Measurements from ENCODE around the gene NMRK2.

Gene NMRK2

DNA sequence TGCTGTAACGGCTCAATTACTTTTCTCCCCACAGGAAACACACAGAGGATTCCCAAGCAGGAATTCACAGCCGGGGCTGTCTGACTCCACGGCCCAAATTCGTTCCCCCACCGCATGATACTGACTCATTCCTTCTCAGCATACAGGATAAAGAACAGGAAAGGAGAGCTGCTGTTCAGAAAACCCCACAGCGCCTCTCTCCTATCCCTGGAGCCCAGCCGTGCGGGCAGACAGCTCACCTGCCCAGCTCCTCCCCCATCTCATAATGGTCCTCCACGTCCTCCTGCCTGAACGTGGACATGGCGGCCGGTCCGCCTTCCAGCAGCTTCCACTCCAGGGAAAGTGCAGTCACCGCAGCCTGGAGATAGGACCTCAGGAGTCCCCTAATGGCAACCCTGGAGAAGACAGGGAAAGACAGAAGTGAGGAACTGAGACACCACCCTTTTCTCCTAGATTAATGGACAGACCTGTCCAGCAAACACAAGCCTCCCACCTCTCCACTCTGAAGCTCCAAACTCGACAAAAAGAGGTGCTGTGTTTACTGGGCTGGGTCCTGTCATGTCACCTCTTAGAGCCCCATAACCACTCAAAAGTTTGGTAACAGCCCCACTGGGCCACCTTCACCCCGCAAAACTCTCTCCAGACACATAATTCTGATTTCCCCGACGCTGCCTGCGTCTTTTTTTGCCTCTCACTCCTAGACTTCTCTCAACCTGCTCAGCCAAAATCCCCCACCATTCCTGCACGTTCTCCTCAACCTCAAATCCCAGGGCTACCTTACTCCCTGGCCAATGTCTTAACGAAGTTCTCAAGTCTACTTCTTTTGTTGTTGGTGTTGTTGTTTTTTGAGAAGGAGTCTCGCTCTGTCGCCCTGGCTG, 36.8 kb downstream of the NMRK2 start:
- Histone ChIP-seq H3K4me1 (ENCODE audit: control insufficient read depth, low read depth, low read length) (peaks cover 22% of the 10 kb centered on the region), H3K27ac (ENCODE audit: low read length) (peak overlapping the region; percentile 72), H3K36me3 (ENCODE audit: control insufficient read depth, low read depth, low read length) (peaks cover 24% of the 10 kb centered on the region), H3K4me3 (ENCODE audit: low read length) (peak overlapping the region; percentile 89), H3K9me3 (ENCODE audit: control insufficient read depth, low read depth, low read length) (no peaks in the 10 kb centered on the region), H3K9ac (ENCODE audit: low read length) (peak overlapping the region; percentile 88), H3K27me3 (ENCODE audit: control insufficient read depth, insufficient read depth, low read length) (no peaks in the 10 kb centered on the region)

DNA sequence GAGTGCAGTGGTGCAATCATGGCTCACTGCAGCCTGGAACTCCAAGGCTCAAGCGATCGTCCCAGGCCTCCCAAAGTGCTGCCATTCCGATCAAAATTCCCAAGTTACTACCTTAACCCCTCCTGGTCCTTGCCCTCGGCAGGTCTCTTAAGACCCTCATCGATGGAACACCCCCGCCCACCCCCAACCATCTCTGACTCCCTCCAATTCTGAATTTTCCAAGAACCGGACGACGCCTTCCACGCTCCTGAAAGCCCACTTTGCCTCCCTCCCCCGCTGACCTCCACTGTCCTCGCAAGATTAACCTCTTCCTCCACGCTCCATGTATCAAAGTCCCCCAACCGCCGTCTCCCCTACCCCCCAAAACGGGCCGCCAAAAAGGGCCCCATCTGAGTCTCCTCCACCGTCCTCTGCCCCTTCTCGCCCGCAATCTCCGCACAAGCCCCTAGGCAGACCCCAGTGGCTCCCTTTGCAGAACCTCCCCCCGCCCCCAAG, 37.5 kb downstream of the NMRK2 start:
- Histone ChIP-seq H3K4me1 (ENCODE audit: control insufficient read depth, low read depth, low read length) (peaks cover 22% of the 10 kb centered on the region), H3K4me3 (ENCODE audit: low read length) (peak overlapping the region; percentile 89), H3K27ac (ENCODE audit: low read length) (peak overlapping the region; percentile 72), H3K9ac (ENCODE audit: low read length) (peak overlapping the region; percentile 88), H3K36me3 (ENCODE audit: control insufficient read depth, low read depth, low read length) (peaks cover 26% of the 10 kb centered on the region), H3K9me3 (ENCODE audit: control insufficient read depth, low read depth, low read length) (no peaks in the 10 kb centered on the region), H3K27me3 (ENCODE audit: control insufficient read depth, insufficient read depth, low read length) (no peaks in the 10 kb centered on the region)

DNA sequence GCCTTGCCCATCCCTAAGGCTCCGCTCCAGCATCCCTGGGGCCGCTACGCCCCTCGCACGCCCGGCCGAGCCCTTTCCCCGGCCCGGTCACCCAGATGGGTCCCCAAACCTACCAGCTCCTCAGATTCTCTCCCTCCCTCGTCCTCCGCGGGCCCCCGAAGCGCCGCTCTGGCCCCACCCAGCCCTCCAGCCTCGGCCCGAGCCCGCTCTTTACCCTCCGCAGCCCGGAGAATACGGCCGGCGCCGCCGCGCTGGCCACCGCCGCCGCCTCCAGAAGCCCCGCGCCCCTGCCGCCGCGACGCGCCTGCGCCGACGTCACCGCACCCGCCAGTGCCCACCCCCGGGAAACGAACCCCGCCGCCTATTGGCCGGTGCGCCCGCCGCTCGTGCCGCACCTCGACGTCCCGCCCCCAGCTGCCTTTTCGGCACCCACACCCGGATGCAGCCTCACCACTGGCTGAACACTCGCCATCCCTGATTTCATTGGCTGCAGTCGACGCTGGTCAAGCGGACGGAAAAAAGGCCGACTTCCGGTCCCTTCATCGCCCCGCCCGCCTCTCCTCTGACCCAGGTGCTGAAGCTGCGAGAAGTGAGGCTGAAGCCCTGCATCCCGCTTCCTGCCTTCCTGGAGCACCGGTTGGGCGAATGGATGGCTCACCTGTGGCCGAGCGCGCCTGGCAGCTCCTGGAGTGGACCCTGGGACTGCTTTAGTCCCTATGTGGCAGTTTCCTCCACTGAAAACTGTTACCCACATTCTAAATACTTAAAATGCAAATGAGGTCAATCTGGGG, 38.1 kb downstream of the NMRK2 start, which contains the start of gene DAPK3:
Gene DAPK3, minus strand, starts transcription at position 292 of the 791 bp plus-strand sequence. CDS start 1,364 bp downstream, outside the sequence.
- peak within 1 kb of the TSS; percentile 88 for H3K9ac ChIP-seq (ENCODE audit: low read length)
- H3K27me3 ChIP-seq (ENCODE audit: control insufficient read depth, insufficient read depth, low read length): no peaks in the 10 kb centered on the region
- H3K27ac ChIP-seq (ENCODE audit: low read length): peak within 1 kb of the TSS; percentile 72
- H3K4me3 ChIP-seq (ENCODE audit: low read length): peak within 1 kb of the TSS; percentile 89
- H3K4me1 ChIP-seq (ENCODE audit: control insufficient read depth, low read depth, low read length): peaks cover 22% of the 10 kb centered on the region
- H3K9me3 ChIP-seq (ENCODE audit: control insufficient read depth, low read depth, low read length): no peaks in the 10 kb centered on the region
- H3K36me3 ChIP-seq (ENCODE audit: control insufficient read depth, low read depth, low read length): peaks cover 27% of the 10 kb centered on the region

DNA sequence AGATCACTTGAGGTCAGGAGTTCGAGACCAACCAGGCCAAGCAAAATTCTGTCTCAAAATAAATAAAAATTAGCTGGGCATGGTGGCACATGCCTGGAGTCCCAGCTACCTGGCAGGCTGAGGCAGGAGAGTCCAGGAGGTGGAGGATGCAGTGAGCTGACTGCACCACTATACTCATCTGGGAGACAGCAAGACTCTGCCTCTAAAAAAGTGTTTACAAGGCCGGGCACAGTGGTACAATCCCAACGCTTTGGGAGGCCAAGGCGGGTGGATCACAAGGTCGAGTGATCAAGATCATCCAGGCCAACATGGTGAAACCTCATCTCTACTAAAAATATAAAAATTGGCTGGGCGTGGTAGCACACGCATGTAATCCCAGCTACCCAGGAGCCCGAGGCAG, 42.3 kb downstream of the NMRK2 start:
- Histone ChIP-seq H3K4me3 (ENCODE audit: low read length) (no peak overlapping the region), H3K36me3 (ENCODE audit: control insufficient read depth, low read depth, low read length) (peaks cover 54% of the 10 kb centered on the region), H3K9ac (ENCODE audit: low read length) (no peak overlapping the region), H3K27me3 (ENCODE audit: control insufficient read depth, insufficient read depth, low read length) (no peaks in the 10 kb centered on the region), H3K4me1 (ENCODE audit: control insufficient read depth, low read depth, low read length) (no peaks in the 10 kb centered on the region), H3K27ac (ENCODE audit: low read length) (no peak overlapping the region), H3K9me3 (ENCODE audit: control insufficient read depth, low read depth, low read length) (no peaks in the 10 kb centered on the region)

DNA sequence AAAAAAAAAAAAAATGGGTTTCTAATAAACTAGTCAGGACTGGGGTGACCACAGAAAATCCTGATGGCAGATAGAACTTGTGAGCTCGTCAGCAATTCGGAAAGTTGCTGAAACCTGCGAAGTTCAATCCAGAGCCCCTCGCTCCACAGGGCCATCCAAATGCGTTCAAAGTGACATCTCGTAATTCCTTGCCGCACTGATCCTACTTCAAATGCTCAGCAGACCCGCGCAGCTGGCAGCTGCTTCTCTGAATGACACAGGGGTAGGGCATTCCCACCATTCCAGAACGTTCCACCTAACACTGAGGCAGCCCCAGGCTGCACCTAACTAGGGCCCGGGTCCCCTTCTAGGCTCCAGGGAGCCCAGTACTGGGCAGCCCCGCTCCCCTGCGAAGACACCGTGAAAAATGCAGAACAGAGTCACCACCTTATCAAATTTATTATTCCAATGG, 42.8 kb downstream of the NMRK2 start:
- no peak overlapping the region for H3K4me3 ChIP-seq (ENCODE audit: low read length)
- H3K36me3 ChIP-seq (ENCODE audit: control insufficient read depth, low read depth, low read length): peaks cover 60% of the 10 kb centered on the region
- no peaks in the 10 kb centered on the region for H3K9me3 ChIP-seq (ENCODE audit: control insufficient read depth, low read depth, low read length)
- H3K9ac ChIP-seq (ENCODE audit: low read length): no peak overlapping the region
- no peak overlapping the region for H3K27ac ChIP-seq (ENCODE audit: low read length)
- no peaks in the 10 kb centered on the region for H3K27me3 ChIP-seq (ENCODE audit: control insufficient read depth, insufficient read depth, low read length)
- H3K4me1 ChIP-seq (ENCODE audit: control insufficient read depth, low read depth, low read length): no peaks in the 10 kb centered on the region

DNA sequence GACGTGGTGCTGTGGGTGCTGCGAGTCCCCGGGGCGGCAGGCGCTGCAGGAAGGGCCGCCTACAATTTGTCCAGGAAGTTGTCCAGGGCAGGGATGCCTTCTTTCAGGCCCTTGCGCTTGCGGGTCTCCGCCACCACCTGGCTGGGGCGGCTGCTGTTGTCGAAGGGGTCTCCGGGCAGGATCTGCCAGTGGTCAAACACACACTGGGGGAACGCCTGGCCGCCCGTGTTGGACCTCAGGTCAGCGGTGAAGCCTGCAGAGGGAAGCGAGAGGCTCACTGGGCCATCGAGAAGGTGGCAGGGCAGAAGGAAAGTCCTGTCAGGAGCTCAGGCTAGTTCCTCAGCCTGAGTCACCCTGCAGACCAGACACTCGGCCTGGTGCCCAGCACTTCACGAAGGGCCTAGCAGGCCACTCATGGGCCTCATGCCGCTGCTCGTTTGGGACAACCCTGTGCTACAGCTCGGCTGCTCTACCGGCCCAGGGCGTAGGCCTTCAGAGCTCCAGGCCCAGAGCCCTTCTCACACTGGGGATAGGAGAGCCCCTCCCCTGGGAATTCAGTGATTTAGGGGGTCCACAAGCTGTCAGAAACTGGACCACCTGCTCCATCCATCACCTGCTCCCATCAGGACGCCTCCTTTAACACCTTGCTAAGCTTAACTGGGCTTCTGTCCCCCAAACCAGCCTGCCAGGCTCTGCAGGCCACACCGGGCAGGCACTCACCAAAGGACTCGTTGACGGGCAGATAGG, 43.8 kb downstream of the NMRK2 start:
- Histone ChIP-seq H3K27ac (ENCODE audit: low read length) (no peak overlapping the region), H3K36me3 (ENCODE audit: control insufficient read depth, low read depth, low read length) (peaks cover 70% of the 10 kb centered on the region)

DNA sequence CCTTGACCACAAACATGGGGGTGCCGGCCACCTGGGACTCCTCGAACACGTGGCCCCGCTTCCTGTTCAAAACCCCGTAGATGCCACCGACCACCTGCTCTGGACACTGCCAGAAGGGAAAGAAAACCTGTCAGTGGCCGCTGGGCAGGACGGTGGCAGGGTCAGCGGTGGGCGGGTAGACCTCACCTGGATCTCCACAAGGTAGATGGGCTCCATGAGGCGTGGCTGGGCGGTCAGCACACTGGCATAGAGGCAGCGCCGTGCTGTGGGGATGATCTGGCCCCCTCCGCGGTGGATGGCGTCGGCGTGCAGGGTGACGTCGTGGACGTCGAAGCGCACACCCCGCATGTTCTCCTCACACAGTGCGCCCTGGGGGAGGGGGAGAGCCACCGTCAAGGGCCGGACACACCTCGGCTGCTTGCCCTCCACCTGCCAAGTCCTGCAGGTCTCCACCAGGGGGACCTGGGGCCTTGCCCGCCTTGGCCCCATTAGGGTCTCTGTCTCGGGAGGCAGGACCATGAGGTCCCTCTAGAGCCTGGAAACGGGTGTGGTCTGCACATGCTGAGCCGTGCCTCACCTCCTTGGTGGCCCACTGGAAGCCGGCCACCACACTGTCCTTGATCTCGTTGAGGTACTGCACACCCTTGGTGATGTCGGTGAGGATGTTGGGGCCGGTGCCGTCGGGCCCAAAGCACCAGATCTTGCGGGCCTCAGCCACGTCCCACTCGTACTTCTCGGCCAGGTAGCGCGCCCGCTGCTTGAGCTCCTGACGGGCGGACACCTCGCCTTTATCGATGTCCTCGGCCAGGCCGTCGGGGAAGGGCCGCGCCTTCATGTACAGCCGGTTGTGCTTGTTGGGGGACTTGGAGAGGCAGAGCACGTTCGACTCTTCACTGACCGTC, 44.6 kb downstream of the NMRK2 start:
- Histone ChIP-seq H3K4me3 (ENCODE audit: low read length) (no peak overlapping the region), H3K27ac (ENCODE audit: low read length) (no peak overlapping the region), H3K4me1 (ENCODE audit: control insufficient read depth, low read depth, low read length) (no peaks in the 10 kb centered on the region), H3K36me3 (ENCODE audit: control insufficient read depth, low read depth, low read length) (peaks cover 78% of the 10 kb centered on the region), H3K9me3 (ENCODE audit: control insufficient read depth, low read depth, low read length) (no peaks in the 10 kb centered on the region), H3K27me3 (ENCODE audit: control insufficient read depth, insufficient read depth, low read length) (no peaks in the 10 kb centered on the region), H3K9ac (ENCODE audit: low read length) (no peak overlapping the region)

More for the DNA sequence above, 43.8 kb downstream of the NMRK2 start:
- no peaks in the 10 kb centered on the region for H3K4me1 ChIP-seq (ENCODE audit: control insufficient read depth, low read depth, low read length)
- H3K4me3 ChIP-seq (ENCODE audit: low read length): no peak overlapping the region
- H3K9ac ChIP-seq (ENCODE audit: low read length): no peak overlapping the region
- no peaks in the 10 kb centered on the region for H3K9me3 ChIP-seq (ENCODE audit: control insufficient read depth, low read depth, low read length)
- H3K27me3 ChIP-seq (ENCODE audit: control insufficient read depth, insufficient read depth, low read length): no peaks in the 10 kb centered on the region

DNA sequence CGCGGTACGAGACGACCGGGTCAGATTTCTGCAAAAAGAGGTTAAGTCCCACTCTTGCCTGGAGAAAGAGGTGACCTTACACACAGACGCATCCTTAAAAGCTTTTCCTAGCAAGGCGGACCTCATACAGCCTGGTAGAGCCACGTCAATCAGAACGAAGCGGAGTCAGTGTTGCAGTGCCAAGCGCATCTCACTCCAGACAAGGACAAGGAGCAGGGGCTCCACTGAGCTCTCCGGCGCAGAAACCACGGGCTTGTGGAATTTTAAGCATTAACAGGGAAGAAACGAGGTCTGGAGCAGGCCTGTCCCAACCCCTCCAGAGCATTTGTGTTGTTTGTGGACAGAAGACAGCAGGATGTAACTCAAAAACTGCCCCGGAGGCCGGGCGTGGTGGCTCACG, 45.3 kb downstream of the NMRK2 start:
- no peaks in the 10 kb centered on the region for H3K4me1 ChIP-seq (ENCODE audit: control insufficient read depth, low read depth, low read length)
- no peak overlapping the region for H3K27ac ChIP-seq (ENCODE audit: low read length)
- H3K4me3 ChIP-seq (ENCODE audit: low read length): no peak overlapping the region
- H3K9me3 ChIP-seq (ENCODE audit: control insufficient read depth, low read depth, low read length): no peaks in the 10 kb centered on the region
- no peak overlapping the region for H3K9ac ChIP-seq (ENCODE audit: low read length)
- no peaks in the 10 kb centered on the region for H3K27me3 ChIP-seq (ENCODE audit: control insufficient read depth, insufficient read depth, low read length)
- peaks cover 81% of the 10 kb centered on the region for H3K36me3 ChIP-seq (ENCODE audit: control insufficient read depth, low read depth, low read length)

DNA sequence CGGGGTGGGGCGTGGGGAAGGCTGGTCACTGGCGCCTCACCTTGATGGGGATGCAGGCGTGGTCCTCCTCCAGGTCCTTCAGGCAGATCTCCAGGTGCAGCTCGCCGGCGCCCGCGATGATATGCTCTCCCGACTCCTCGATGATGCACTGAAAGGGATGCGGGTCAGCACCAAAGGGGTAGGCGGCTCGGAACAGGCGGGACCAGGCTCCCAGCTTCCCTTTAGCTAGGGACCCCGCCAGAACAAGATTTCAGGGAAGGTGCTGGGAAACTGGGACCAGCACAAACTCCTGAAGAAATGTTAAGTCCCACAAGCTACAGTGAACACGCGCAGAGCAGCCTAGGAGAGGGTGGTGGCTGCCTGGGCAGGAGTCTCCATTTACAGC, 46.4 kb downstream of the NMRK2 start:
- H3K9ac ChIP-seq (ENCODE audit: low read length): no peak overlapping the region
- H3K9me3 ChIP-seq (ENCODE audit: control insufficient read depth, low read depth, low read length): no peaks in the 10 kb centered on the region
- H3K27ac ChIP-seq (ENCODE audit: low read length): no peak overlapping the region
- H3K27me3 ChIP-seq (ENCODE audit: control insufficient read depth, insufficient read depth, low read length): no peaks in the 10 kb centered on the region
- H3K4me3 ChIP-seq (ENCODE audit: low read length): no peak overlapping the region
- no peaks in the 10 kb centered on the region for H3K4me1 ChIP-seq (ENCODE audit: control insufficient read depth, low read depth, low read length)
- H3K36me3 ChIP-seq (ENCODE audit: control insufficient read depth, low read depth, low read length): peaks cover 93% of the 10 kb centered on the region

DNA sequence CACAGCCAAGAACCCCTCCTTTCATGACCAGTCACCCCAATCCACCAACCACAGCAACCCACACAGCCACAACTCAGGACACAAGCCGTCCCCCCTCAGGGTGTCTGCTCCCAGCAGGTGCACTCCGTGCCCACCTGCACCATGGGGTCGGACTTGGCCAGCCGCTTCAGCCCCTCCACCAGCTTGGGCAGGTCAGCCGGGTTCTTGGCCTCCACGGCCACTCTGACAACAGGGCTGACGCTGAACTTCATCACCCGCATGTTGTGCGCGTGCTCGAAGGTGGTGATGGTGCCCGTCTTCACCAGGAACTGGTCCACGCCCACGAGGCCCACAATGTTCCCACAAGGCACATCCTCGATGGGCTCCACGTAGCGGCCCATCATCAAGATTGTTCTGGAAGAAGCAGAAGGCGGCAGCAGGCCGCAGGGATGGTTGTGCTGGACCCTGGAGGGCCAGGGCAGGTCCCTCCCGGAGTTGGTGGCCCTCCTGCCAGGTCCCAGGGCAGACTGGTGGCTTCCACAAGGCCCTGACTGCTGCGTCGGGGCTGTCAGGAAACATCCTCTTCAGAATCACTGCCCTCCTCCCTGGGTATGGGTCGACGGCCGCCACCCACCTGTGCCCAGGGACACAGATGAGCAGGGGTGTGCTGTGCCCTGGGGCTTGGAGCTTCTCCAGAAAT, 46.9 kb downstream of the NMRK2 start:
- no peak overlapping the region for H3K4me3 ChIP-seq (ENCODE audit: low read length)
- no peak overlapping the region for H3K9ac ChIP-seq (ENCODE audit: low read length)
- no peaks in the 10 kb centered on the region for H3K4me1 ChIP-seq (ENCODE audit: control insufficient read depth, low read depth, low read length)
- H3K36me3 ChIP-seq (ENCODE audit: control insufficient read depth, low read depth, low read length): peaks cover 96% of the 10 kb centered on the region
- no peaks in the 10 kb centered on the region for H3K9me3 ChIP-seq (ENCODE audit: control insufficient read depth, low read depth, low read length)
- no peak overlapping the region for H3K27ac ChIP-seq (ENCODE audit: low read length)
- H3K27me3 ChIP-seq (ENCODE audit: control insufficient read depth, insufficient read depth, low read length): no peaks in the 10 kb centered on the region
